COLO668 (cell line): Measurements from ENCODE around the gene TMEM253.
A peak's percentile ranks its signal among the peaks of the same experiment; 100 is the strongest.

Source experiments
- DNase-seq: peaks from one replicate; lab custom pipeline; 2025; ENCODE audit not compliant: unreplicated experiment; lab: John Stamatoyannopoulos, UW

Gene TMEM253

DNA sequence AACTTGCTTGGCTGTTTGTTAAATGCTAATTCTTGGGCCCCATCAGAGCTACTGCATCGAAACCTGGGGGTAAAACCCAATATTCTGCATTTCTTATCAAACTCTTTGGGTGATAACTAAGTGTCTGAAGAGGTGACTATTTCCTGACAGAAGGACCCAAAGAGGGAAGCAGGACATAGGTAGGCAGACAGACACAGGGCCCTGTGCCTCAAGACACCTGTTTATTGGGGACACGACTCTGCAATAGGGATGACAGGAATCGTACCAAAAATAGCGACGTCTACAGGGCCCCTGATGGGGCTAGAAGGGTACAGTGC lies 11.0 kb upstream of the TMEM253 start:
- DNase-seq: no peak

DNA sequence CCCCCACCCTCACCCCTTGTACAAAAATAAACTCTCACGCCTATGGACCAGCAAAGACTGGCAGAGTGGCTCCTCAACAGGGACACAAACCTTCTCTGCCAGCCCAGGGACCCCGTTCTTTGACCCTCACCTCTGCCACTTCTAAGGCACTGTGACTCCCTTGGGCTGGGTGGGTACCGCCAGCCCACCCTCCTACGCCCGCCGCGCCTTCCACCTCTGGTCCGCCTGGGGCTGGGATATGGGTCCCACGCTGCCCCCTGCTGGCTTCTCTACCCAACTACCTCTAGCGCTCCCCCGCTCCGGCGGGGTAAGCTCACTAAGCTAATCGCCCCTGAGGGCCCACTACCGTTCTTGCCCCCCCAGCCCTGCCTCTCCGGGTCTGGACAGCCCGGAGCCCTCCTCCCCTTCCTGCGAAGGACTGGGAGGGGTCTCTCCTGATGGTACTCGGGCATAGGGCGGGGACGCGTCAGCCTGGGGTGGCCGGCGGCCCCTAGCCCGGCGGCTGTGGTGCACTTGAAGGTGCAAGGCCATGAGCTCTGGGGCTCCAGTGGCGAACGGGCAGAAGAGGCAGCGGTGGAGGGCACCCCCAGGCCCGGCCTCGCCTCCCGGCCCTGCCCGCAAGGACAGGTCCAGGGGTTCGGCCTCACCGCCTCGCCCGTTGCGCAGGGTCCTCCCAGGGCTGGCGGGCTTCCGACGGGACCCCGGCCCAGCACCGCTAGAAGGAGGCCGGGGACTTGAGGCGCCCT lies 10.5 kb upstream of the TMEM253 start:
- peak; percentile 14 for DNase-seq

DNA sequence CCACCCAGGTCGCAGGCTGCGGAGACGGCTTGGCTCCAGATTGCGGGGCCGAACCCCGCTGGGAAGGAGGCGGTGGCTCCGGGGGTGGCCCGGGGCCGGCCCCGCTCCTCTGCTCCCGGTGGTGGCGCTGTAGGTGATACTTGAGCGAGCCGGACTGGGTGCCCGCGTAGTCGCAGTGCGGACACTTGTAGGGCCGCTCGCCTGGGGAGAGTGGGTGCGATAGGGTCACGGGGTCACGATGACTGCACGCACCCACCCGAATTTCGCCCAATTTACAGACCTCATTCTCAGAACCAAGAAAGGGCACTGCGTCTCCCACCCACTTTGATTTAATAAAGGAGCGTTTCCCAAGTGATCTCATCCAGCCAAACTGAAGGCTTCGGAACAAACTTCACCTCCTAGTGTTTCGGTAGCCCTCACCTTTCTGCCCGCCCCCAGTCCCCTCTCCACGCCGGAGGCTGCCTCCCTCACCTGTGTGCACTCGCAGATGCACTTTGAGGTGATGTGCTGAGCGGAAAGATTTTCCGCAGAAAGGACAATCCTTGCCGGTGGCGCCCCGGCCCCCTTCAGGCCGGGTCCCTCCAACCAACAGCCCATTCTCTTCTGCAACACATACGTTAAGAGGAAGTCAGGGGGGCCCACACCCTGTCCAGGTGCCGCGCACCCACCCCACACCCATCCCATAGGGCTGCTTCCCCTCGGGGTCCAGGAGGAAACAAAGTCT lies 9.8 kb upstream of the TMEM253 start:
- no peak for DNase-seq

DNA sequence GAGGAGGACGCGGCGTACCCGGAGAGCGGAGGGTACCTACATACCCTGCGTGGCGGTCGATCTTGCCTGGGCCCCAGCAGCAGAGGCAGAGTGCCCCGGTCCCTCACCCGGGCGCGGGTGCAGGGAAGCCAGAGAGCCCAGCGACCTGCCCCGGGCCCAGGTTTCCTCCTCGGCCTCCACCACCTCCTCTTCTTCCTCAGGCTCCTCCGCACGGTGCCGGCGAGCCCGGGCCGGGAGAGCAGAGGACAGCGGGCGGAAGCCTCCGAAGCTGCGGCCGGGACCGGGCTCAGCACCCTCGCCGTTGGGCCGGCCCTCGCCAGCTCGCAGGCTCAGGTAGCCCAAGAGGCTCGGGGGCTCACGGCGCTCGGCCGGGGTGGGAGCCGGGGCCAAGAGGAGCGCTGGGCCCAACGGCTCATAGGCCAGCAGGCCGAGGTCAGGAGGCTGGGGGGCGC lies 9.0 kb upstream of the TMEM253 start:
- DNase-seq: no peak

DNA sequence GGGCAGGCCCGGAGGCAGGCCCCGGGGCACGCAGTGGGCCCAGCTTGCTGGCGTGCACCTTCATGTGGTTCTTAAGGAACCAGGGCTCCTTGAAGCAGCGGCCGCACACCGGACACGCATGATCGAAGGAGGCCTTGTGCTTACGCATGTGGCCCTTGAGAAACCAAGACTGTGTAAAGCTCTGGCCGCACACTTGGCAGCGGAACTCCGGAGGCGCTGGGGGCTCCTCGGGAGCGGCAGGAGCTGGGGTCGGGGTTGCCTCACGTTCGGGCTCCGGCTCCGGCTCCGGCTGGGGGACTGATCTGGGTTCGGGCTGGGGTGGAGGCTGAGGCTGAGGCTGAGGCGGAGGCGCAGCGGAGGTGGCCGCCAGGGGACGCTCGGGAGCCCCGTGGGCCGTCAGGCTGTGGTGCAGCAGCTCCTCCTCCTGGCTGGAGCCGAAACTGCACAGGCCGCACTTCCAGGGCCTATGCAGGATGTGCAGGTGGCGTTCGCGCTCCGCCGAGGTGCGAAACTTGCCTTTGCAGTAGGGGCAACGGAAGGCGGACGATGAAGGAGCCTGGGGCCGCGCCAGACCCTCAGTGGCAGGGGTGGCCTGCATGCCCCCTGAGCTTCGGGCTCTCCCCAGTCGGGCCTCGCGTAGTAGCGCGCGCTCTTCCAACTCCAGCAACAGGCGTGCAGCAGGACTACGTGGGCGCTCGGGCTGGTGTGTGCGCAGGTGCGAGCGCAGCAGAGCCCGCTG lies 8.4 kb upstream of the TMEM253 start:
- peak; percentile 79 for DNase-seq

DNA sequence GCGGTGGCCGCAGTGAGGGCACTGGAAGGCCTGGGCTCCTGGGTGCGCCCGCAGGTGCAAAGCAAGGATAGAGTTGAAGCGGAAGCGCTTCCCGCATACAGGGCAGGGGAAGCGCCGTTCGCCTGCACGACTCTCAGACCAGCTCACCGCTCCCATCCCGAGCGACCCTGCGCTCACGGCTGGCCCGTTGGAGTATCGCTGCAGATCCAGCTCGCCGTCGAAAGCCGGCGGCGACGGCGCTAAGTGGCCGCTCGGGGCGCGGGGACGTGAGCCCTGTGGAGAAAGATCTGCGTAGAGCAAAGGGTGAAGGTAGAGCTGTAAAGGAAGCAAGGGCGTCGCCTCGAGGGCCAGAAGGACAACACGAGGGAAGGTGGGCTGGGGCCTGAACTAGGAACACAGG lies 7.8 kb upstream of the TMEM253 start:
- no peak for DNase-seq

DNA sequence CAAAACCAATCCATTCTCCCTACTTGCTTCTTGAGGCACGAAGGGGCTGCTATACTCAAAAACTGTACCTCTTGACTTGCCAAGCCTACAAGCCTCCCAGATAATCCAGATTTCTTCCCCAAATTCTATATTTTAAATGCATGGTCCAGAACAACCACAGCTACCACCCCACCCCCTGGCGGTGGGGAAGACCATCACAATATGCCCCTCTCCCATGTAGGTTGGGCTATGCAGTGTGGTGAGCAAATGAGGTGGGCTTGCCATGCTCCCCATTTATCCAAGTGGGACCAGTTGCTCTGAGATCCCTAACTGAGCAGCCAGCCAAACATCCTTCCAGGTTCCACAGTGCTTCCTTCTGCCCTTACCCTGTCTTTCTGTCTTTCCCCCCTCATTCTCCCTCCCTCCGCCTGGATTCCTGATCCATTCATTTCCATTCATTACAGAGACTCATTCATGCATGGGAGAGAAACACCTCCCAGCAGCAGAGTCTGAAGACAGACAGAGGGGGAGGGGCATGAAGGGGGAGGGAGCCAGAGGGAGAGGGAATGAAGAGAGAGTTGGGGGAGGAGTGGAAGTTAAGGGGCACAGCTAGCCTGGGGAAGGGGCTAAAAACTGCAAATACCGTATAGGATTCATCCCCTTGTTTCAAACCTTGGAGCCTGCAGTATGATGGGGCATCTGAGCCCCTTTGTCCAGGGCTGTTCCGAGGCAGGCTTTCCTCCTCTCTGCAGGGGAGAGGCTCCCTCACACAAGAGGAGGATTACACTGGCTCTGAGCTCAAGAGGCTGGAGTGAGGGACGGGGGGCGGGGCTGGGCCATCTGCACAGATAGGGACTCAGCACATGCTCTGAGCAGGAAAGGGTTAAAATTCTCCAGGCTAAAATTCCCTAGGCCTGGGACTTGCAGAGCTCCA lies 6.8 kb upstream of the TMEM253 start:
- peak; percentile 48 for DNase-seq

DNA sequence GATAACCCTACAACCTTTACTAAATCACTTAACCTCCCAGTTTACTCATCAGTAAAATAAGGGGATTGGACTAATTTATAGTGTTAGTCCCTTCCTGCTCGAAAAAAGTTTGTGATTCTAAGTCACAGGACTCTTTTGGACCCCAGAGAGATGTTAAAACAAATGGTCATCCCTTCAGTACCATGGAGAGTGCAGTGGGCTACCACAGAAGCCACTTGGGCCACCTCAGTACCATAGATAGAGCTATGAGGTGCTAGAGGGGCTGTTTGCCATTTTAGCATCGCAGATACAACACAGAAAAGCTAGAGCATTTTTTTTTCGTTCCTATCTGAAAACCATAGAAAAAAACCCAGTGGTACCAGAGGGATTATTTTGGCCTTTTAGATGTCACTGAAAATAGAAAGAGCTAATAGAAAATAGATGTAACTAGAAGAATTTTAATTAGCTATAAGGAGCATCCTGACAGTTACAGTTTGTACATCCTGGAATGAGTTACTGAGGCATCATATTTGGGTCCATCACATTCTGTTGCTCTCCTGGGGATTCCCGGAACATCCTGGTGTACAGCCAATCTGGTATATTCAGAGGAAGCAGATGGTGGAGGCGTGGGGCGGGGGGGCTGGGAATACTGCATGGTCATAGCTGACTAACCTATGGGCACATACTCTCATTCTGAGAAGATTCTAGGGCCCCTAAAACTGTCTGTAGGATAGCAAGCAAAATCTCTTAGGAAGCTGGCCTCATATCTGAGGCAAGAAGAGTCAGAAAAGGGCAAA lies 5.2 kb upstream of the TMEM253 start:
- DNase-seq: peak; percentile 15

DNA sequence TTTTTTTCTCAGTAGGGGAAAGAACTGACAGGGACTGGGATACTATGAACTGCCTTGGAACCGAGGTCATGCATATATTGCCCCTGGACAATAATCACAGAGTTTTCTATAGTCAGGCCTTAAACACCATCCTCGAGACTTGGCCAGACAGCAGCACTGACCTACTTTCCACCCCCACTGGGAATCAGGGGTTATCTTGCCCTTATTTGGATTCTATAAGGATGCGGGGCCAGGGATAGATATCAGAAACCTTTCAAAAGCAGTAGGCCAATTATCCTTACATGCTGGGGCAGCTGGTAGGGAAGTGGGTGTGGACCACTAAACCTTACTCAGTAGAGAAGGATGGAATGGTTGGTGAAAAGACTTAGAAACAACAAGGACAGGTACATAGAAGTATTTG lies 4.4 kb upstream of the TMEM253 start:
- DNase-seq: no peak

DNA sequence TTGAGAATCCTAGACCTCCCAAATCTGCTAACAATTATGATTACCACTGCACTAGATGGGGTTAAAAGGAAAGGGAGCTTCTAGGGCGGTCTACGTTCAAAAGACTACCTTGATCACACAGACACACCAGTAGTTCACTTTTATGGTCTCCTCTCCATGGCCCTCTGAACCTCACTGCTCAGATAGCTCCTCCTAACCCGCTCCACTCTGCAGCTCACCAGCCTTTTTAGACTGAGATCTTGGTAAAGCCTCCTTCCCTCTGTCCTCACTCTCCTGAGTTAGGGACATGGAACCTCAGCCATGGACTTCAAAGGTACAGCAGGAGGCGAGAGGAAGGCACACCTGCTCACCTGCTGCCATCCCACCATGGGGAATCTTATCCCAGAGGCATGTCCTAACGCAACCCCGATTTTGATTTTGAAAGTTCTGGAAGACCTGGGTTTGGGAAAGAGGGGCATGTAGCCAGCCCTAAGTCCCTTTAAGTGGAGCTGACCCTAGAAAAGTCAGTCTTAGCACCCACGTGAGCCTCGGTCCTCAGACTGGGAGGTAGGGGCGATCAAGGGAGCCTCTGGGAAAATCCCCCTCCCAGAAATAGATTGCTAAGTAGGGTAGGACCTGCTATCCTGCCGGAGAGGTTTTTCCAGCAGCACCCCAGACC lies 3.8 kb upstream of the TMEM253 start:
- DNase-seq: no peak

DNA sequence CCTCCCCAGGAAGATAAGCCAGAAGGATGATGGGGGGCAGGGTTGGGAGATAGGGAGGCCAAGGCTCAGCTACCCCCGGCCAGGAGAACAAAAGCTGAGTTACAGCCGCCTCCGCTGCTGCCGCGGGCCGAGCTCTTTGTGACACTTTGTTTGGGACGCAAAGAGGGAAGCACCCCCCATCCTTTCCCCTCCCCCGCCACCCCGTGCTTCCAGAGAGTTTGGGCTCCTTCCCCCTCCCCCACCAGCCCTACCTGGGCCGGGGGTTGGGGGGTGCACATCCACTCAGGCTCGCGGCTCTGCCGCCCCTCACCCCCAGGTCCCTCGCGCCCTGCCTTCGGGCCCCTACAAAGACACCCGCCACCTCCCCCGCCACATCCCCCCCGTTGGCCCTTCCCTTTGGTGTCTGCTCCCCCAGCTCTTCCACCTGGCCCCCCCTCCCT lies 3.2 kb upstream of the TMEM253 start:
- DNase-seq: peak; percentile 46

DNA sequence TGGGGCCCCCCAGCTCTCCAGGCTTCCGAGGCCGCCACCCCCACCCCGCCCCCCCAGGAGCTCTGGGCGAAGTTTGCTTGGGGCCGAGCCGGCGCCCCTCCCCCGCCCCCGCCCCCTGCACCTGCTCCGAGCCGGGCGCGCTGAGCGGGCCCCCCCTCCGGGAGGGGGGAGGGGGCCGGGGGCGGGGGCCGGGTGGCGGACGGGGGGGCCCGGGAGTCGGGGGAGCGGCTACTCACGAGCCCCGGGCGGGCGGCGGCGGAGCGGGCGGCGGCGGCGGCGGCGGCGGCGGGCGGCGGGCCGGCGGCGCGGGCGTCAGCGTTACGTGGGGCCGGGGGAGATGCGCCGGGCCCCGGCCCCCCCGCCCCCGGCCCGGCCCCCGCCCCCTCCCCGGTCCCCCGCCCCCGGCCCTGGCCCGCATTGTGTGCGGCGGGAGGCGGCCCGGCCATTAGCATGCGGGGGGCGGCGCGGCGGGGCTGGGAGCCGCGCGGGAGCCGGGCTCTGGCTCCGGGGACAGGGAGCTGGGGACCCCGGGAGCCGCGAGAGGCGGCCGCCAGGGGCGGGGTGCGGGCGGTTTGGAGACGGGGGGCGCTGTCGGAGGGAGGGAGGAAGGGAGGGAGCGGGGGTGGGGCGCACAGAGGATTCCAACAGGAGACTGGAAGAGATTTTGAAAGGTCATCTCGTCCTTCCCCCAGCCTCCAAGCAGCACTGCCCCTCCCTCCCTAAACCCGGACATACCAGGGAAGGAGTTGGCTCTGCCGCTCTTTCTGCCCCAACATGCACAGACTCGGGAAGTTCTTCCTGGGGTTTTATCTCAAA lies 2.6 kb upstream of the TMEM253 start, which contains the start of gene ZNF219:
Gene ZNF219, minus strand, starts transcription at position 580 of the 816 bp plus-strand sequence. CDS start 5,064 bp downstream, outside the sequence.
- DNase-seq: peak; percentile 68

DNA sequence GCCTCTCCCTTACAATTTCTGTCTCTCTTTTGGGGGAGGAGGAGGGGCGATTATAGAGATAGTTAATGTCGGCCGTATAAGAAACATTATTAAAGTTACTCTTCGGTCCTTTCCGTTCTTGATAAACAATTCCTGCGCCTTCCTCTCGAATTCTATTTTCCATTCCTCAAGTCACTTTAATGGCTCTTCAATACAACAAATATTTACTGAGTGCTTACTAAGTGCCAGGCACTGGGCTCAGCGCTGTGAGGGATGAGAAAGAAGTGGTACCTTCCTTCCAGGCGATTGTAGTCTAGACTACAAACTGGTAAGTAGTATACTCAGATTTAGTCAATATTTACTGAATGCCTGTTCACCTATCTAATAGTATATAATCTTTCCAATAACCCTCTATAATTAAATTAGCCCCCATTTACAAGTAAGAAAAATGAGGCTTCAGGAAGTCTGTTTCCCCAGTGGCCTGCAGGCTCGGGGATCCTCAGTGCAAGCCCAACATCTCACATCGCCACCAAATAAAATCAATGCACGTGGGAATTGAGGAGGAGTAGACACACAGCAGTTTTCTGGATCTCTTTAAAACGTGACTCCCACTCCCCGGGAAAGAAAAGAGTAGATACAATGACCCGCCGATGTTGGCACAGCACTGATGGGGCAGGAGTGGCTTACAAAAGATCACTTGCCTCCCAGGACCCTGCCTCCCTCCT lies 1.8 kb upstream of the TMEM253 start:
- DNase-seq: peak; percentile 8

DNA sequence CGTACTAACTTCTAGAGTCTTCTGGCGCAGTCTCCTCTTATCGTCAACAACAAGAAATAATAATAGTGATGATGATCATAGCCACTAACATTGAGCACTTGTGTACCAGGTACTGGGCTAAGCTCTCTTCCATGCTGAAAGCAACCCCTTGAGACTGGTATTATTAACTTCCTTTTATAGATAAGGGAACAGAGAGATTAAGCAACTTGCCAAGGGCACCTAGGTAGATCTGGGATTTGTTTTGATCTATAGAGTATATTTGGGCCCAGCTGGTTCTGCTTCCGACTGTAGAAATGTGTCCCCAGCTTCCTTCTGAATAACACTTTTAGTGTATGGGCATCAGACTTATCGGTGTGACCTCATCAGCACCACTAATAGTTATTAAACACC lies 1.3 kb upstream of the TMEM253 start:
- no peak for DNase-seq

DNA sequence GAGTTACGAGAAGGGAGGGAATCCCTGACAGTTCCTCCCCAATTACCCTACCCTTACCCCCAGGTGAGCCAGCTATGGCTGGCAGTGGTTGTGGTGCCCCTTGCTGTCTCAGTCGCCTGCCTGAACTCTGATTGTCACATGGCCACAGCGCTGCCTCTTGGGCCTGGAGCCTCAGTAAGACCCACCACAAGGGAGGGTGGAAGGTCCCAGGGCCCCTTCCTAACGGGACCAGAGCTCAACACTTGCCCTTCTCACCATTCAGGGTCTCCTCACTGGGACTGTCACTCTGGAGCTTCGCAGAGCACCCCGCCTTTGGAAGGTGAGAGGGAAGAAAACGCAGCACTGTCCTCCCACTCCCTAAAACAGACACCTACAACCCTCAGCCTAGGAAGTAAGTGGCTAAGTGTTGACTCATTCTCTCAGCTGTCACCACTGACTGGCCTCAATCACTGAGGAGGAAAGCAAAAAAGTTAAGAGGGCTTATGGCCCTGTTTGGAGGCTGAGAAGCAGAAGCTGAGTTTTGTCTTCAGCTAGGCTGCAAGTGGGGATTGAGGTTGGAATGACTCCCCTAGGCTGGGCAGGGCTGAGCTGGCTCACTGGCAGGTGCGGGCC lies 1.0 kb downstream of the TMEM253 start:
- no peak for DNase-seq

DNA sequence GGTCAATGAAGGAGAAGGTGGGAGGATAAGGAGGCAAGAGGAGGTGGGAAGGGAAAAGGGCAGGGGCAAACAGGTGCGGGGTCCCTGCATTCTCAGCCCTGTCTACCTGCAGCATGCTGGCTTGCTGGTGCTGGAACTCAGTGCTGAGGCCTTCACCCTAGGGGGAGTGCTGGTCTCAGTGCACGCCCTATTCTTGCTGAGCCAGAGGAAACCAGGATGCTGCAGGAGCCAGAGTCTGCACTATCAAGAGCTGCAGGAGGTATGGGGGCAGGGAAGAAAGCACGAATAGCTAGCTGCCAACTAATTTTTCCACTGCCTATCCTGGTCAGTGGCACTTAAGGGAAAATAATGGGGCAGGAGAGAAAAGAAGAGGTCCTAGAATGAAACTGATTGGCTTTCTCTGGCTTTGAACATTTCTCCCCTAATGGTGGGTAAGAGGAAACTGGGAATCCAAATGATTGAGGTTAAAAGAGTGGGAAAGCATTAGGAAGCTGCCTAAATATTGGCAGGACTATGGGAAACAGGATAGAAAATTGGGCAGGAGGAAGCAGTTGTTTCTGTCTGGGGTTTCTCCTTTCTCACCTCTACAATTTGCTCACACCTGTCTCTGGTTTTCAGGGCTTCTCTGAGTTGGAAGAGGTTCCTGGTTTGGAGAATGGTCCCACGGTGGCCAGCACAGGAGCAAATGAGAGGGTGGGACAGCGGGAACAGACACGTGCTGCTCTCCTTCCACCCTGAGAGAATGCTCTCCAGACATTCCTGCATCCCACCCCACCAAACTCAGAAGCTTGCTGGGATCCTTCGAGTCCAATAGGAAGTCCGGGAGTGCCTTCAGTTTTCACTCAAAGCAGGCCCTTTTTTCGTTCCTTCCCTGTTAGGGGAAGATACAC lies 1.9 kb downstream of the TMEM253 start:
- peak; percentile 41 for DNase-seq

DNA sequence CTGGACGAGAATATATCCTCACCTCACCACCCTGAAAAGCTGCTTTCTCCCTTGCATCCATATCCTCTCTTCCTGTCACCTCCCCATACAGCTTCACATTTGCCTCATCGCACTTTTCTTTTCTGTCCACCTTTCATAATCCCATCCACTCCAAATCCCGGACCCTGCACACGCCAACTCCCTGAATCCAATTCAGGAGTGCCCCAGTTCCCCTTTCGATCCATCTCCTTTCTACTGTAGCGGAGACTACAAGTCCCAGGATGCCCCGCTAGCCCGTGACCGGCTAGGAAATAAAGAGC lies 2.5 kb downstream of the TMEM253 start:
- no peak for DNase-seq
